Gastroesophageal sphincter (tissue), 4 donors: Measurements from ENCODE around the gene NEK4. TPM values are rescaled to one million over a fixed set of nuclear protein-coding genes. Genes with fewer than 3 reads are reported as not detected.

Source experiments
- ATAC-seq: fragments of 150-250 bp; one replicate; pipeline ENCODE4 v1.9.1; 2016; ENCODE audit warnings: mild to moderate bottlenecking, moderate library complexity
- H3K27ac ChIP-seq, 4 donors: fragments of 200-600 bp; sonication (generic) in 3 of 4; 1 replicate in 3 of 4; 2 replicates in 1 of 4; pipeline ENCODE4 v1.5.1; 2016 to 2019
- H3K27me3 ChIP-seq: fragments of 200-600 bp; sonication (generic); one replicate; pipeline ENCODE4 v1.5.1; 2019
- H3K36me3 ChIP-seq, 2 donors: fragments of 200-600 bp; sonication (generic); one replicate each; pipeline ENCODE4 v1.5.1; 2019; ENCODE audit warnings: control low read depth in 1 of 2
- H3K4me1 ChIP-seq, 3 donors: fragments of 200-600 bp; sonication (generic); 1 replicate in 2 of 3; 2 replicates in 1 of 3; pipeline ENCODE4 v1.5.1; 2016 to 2019; ENCODE audit warnings: control low read depth in 2 of 3
- H3K4me3 ChIP-seq, 2 donors: fragments of 200-600 bp; sonication (generic); one replicate each; pipeline ENCODE4 v1.5.1; 2019; ENCODE audit warnings: mild to moderate bottlenecking in 1 of 2, moderate library complexity in 1 of 2
- H3K9me3 ChIP-seq, 3 donors: fragments of 200-600 bp; sonication (generic); one replicate each; pipeline ENCODE4 v1.5.1; 2017 to 2019; ENCODE audit warnings: control low read depth in 2 of 3
- CTCF ChIP-seq, 4 experiments: fragments of 200-600 bp in 2 of 4; fragments of 450-650 bp in 2 of 4; sonication (generic) in 1 of 4; IDR thresholded peaks; one replicate each; pipeline ENCODE4 v1.5.1; 2017 to 2019; ENCODE audit warnings: antibody characterized with exemption in 4 of 4, mild to moderate bottlenecking in 2 of 4, moderate library complexity in 2 of 4
- EP300 ChIP-seq: sonication (generic); formaldehyde crosslinking; IDR thresholded peaks from one replicate; pipeline ENCODE4 v1.6.1; 2017; ENCODE audit warnings: antibody characterized with exemption, mild to moderate bottlenecking
- POLR2A ChIP-seq, 2 donors: fragments of 450-650 bp; IDR thresholded peaks; one replicate each; pipeline ENCODE4 v1.6.1; 2017; ENCODE audit warnings: antibody characterized with exemption in 2 of 2, mild to moderate bottlenecking in 2 of 2, moderate library complexity in 1 of 2
- POLR2AphosphoS5 ChIP-seq: sonication (generic); formaldehyde crosslinking; IDR thresholded peaks from one replicate; pipeline ENCODE4 v1.6.1; 2017; ENCODE audit warnings: antibody characterized with exemption
- WGBS, 2 donors: methylation state at CpG; one replicate each; pipeline ENCODE4 v1.1.5; 2018; ENCODE audit warnings: low coverage in 1 of 2; 5-methylcytosine and 5-hydroxymethylcytosine counted together
- total RNA-seq, 4 donors: library from RNA; depleted of rRNA; stranded (reverse); fragments of >200 nt; gene quantifications; one replicate each; pipeline ENCODE4 v1.1.0, GENCODE V29; 2016

NEK4 gene
- total RNA-seq, 4 donors from 2014 or later, result 22.1 to 29.5 (median 22.7) TPM

DNA sequence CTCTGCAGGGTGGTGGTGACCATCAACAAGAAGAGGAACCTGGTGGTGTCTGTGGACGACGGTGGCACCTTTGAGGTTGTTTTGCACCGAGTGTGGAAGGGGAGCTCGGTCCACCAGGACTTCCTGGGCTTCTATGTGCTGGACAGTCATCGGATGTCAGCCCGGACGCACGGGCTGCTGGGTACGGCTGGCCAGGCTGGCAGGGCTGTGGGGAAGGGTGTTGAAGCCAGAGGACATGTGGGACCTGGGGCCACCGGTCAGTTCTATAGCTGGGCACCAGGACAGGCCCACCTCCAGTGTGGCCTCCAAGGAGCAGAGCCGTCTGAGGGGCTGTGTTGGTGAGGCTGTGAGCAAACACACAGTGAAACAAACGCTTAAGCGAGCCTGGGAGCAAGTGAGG, 20.0 kb upstream of the NEK4 start:
- no peaks in the 10 kb centered on the region for H3K4me1 ChIP-seq
- no peaks in the 10 kb centered on the region for H3K9me3 ChIP-seq
- 55 to 100% methylated on average over 1 to 2 of the region's 13 CpGs for WGBS, 2 donors
- no peak for ATAC-seq
- H3K27me3 ChIP-seq, result no peaks in the 10 kb centered on the region
- TF ChIP-seq POLR2AphosphoS5, result no peak
- TF ChIP-seq EP300, result no peak
- no peak for TF ChIP-seq CTCF (IDR thresholded peaks at IDR 0.05)
- TF ChIP-seq POLR2A (IDR thresholded peaks at IDR 0.05), result no peak
- H3K4me3 ChIP-seq, result no peak overlapping the region
- no peaks in the 10 kb centered on the region for H3K36me3 ChIP-seq
- no peak overlapping the region for H3K27ac ChIP-seq

DNA sequence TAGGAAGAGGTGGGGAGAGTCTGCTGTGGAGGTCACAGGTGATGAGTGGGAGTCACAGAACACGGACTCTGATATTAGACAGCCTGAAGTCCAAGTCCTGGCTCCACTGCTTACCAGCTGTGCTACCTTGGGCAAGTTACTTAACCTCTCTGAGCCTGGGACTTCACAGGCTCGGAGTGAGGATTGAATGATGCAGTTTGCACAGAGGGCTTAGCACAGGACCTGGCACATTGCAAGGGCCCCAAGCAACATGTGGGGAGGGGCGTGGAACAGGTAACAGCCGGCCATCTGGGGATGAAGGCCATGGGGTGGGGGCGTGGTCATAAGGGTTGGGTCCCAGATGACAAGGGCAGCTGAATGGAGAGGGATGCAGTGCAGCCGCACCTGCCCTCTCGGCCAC, 19.6 kb upstream of the NEK4 start:
- no peaks in the 10 kb centered on the region for H3K9me3 ChIP-seq
- H3K36me3 ChIP-seq, result no peaks in the 10 kb centered on the region
- 78 to 93% methylated on average over 2 to 5 of the region's 7 CpGs for WGBS, 2 donors
- no peak for ATAC-seq
- no peaks in the 10 kb centered on the region for H3K27me3 ChIP-seq
- no peak overlapping the region for H3K4me3 ChIP-seq
- no peak for TF ChIP-seq POLR2A (IDR thresholded peaks at IDR 0.05)
- TF ChIP-seq CTCF (IDR thresholded peaks at IDR 0.05), result no peak
- TF ChIP-seq POLR2AphosphoS5, result no peak
- no peak for TF ChIP-seq EP300
- H3K27ac ChIP-seq, result no peak overlapping the region
- H3K4me1 ChIP-seq, result no peaks in the 10 kb centered on the region

GRCh38 chr3:52789746-52790040, 19.0 kb upstream of the NEK4 start:
- H3K27ac ChIP-seq, result no peak overlapping the region
- no peaks in the 10 kb centered on the region for H3K9me3 ChIP-seq
- no peaks in the 10 kb centered on the region for H3K27me3 ChIP-seq
- H3K4me1 ChIP-seq, result no peaks in the 10 kb centered on the region
- no peaks in the 10 kb centered on the region for H3K36me3 ChIP-seq
- WGBS, 2 donors, result 100% methylated on average over 5 of the region's 6 CpGs; no CpG with 5 or more reads in 1 of the 2 donors
- no peak for TF ChIP-seq POLR2A (IDR thresholded peaks at IDR 0.05)
- TF ChIP-seq POLR2AphosphoS5, result no peak
- TF ChIP-seq CTCF (IDR thresholded peaks at IDR 0.05), result no peak
- TF ChIP-seq EP300, result no peak
- no peak for ATAC-seq
- H3K4me3 ChIP-seq, result no peak overlapping the region

DNA sequence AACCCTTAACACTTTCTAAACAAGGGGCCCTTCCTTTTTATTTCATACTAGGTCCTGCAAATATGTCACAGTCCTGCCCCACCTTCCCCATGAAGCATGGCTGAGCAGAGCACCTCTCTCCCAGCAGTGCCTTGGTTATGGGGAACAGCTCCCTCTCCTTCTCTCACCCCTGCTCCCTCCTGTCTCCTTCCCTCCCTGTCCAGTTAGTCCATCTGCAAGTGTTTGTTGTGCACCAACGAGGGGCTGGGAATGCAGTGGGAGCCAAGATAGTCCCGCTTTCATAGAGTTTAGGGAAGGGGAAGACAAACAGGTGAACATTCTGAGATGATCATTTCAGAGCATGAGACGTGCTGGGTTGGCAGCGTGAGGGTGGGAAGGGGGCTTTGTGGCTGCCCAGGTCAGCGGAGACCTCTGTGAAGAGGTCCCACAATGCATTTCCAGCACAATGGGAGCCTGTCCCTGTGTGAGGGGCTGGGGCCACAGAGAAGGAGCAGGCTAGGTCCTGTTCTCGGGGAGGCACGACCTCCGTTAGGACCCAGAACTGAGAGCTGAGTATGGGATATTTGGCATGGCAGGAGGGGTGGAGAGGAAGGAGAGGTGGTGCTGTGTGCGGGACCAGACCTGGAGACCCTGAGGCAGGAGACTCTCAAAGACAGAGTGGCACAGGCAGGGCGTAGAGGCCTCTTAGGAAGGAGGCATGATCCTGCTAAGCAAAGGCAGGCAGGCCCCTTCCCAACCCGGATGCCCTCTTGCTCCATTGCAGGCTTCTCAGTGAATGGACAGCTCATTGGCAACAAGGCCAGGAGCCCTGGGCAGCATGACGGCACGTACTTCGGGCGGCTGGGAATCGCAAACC, 18.4 kb upstream of the NEK4 start:
- Histone ChIP-seq H3K4me1 (no peaks in the 10 kb centered on the region), H3K4me3 (no peak overlapping the region), H3K36me3 (no peaks in the 10 kb centered on the region), H3K27me3 (no peaks in the 10 kb centered on the region), H3K27ac (no peak overlapping the region), H3K9me3 (no peaks in the 10 kb centered on the region)
- 73 to 92% methylated on average over 4 to 12 of the region's 16 CpGs for WGBS, 2 donors
- no peak for ATAC-seq
- TF ChIP-seq CTCF (IDR thresholded peaks at IDR 0.05), result no peak
- TF ChIP-seq POLR2A (IDR thresholded peaks at IDR 0.05), result no peak
- TF ChIP-seq EP300, result no peak
- TF ChIP-seq POLR2AphosphoS5, result no peak
